Hepatic stellate cell (primary cell): Measurements from ENCODE around the gene SLC16A11.
"Not testable (repeated sequence)": the region's sequence is repeated elsewhere in the genome, so short reads cannot be mapped to it uniquely, and the experiment has no call there.

Experiments used
- DNase-seq: peaks from one replicate; pipeline ENCODE4 v3.0.0; 2011; ENCODE audit warnings: low spot score

The SLC16A11 gene

GRCh38 chr17:7058831-7059447, 15.0 kb upstream of the SLC16A11 start:
- DNase-seq = no peak

DNA sequence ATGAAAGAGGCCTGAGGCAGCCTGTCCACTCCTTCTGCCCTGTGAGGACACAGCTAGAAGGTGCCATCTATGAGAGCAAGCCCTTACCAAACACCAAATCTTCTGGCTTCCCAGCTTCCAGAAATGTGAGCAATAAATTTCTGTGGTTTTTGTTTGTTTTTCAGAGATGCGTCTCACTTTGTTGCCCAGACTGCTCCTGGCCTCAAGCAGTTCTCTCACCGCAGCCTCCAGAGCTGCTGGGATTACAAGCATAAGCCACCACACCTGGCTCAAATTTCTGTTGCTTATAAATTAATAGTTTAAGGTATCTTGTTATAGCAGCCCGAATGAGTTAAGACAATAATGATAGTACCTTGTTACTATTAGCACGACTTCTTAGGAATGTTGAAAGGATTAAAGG, 12.5 kb upstream of the SLC16A11 start:
- DNase-seq = no peak

DNA sequence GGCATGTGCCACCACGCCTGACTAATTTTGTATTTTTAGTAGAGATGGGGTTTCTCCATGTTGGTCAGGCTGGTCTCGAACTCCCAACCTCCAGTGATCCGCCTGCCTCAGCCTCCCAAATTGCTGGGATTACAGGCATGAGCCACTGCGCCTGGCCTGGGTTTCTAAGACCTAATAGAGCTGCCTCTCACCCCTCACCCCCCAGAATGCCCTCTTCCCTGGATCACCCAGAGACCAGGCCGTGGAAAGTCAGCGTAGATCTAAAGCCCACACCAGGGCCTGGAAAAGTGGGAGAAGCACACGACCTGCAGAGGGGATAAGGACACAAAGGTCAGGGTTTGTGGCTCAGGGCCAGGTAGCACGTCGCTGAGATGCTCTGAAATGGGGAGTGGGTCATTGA, 6.7 kb upstream of the SLC16A11 start:
- DNase-seq = not testable (repeated sequence)

GRCh38 chr17:7048968-7049367, 5.1 kb upstream of the SLC16A11 start:
- no peak for DNase-seq

GRCh38 chr17:7047566-7047965, 3.7 kb upstream of the SLC16A11 start:
- no peak for DNase-seq

DNA sequence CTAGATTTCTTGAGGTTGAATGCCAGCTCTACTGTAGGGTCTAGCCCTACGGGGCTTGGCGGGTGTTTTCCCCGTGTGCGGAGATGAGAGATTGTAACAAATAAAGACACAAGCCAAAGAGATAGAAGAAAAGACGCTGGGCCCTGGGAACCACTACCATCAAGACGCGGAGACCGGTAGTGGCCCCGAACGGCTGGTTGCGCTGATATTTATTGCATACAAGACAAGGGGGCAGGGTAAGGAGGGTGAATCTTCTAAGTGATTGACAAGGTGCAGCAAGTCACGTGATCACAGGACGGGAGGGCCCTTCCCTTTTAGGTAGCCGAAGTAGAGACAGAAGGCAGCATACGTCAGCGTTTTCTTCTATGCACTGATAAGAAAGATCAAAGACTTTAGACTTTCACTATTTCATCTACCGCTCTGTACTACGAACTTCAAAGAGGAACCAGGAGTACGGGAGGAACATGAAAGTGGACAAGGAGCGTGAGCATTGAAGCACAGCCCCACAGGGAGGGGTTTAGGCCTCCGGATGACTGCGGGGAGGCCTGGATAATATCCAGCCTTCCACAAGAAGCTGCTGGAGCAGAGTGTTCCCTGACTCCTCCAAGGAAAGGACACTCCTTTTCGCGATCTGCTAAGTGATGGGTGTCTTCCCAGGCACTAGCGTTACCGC, 3.0 kb upstream of the SLC16A11 start:
- not testable (repeated sequence) for DNase-seq

DNA sequence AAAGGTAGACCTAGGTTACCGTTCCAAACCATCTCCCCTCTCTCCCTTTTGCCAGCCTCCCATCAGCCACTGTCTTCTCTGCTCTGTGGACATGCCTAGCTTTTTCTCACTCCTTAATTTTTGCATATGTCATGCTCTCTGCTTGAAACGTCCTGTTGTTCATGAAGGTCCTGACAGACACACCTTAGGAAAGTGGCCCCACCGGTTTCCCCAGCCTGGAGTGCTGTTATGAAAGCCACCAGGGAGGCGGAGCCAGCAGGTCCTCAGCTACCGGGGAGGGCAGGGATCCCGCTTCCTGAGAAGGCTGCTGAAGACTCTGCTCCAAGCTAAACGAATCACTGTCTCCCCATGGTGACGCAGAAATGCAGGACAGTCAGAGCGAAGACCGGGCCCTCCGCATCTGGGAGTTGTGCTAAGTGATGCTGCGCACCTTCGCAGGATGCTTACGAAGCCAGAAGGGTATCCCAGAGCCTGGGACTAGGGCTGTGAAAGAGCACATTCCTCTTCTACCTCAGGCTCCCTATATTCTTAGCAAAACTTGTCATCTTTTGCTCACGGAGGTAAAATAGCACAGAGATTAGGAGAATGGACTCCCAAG, 2.3 kb upstream of the SLC16A11 start:
- DNase-seq = no peak

- peak; percentile 66 for DNase-seq
Observed at GRCh38 chr17:7045492-7046126, 1.7 kb upstream of the SLC16A11 start.

- DNase-seq = no peak
Observed at GRCh38 chr17:7043182-7043496, 753 bp downstream of the SLC16A11 start.

GRCh38 chr17:7042501-7043181, 1.3 kb downstream of the SLC16A11 start:
- DNase-seq = no peak

- no peak for DNase-seq
Observed at GRCh38 chr17:7041607-7042500, 2.0 kb downstream of the SLC16A11 start.

DNA sequence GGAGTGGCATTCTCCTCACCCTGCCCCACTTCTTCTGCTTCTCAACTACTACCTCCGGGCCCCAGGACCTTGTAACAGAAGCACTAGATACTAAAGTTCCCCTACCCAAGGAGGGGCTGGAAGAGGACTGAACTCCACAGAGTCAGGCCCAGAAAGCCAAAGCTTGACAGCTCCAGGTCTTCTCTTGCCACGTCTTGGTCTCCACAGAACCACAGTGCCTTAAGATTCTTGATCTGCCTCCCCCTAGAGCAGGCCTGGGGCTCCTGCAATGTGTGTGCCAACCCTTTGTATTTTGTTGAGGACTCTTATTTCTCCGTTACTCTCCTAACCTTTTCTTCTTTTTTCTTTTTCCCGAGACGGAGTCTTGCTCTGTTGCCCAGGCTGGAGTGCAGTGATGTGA, 4.1 kb downstream of the SLC16A11 start:
- no peak for DNase-seq

- no peak for DNase-seq
Observed at GRCh38 chr17:7038025-7038862, 5.6 kb downstream of the SLC16A11 start.

DNA sequence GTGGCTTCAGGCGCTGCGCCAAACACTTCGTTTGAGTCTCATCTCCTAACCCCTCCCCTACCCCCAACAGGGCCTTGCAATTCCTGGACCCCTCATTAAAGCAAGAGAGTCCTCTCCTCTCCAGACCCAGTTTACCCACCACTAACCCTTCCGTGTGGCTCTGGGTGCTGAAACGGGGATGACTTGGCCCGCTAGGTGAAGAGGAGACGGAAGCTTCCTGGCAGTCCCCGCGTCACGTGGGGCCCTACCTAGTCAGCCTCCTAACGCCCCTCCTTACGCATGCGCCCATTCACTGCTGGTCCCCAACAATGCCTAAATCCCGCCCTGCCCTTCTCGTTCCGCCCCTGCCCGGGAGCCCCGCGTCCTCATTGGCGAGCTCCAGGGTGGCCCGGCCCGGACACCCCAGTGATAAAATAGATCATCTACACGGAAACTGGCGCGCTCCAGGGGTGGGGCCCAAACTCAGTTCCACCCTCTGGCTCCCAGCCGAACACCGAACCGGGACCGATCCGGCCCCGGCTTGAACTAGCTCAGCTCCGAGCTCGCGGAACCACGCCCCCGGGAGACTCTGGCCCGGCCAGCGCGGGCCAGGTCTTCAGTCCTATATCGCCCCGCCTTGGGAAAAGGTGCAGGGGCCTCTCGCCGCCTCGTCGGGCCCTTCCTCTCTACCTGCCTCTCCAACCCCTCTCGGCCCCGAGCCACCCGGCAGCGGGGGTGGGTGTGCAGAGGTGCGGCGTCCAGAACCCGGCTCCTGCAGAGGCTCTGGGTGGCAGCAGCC, 8.1 kb downstream of the SLC16A11 start, which contains the start of gene SLC16A13:
TSS of gene SLC16A13 (plus strand) at position 425 of the 778 bp plus-strand sequence. CDS start 368 bp downstream, outside the sequence.
- DNase-seq = peak; percentile 100

DNA sequence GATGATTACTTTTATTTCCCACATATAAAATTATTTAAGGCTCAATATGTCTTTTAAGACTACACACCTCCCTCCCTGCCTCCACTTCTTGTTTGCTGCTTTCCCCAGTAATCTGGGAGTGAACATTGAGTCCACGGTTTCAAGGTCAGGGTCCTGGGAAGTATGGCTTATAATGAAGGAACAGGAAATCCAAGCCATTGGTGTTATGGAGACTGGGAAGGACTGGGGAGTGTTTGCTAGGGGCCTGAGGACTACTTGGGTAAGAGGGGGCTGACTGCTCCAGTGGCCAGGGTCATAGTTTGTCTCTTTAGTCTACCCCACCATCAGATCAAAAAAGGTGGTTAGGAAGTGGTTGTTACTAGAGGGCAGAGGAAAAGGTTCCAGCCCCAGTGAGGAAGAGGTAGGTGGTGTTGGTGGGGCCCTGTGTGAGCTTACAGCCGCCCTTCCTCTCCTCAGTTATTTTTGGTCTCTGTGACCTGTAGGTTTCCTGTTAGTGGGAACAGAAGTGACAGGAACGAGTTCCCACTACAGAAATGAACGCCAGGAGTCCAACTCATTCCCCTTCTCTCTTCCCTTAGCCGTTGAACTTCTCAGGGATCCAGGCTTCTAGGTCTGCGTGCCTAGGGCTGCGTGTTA, 8.8 kb downstream of the SLC16A11 start:
- no peak for DNase-seq

GRCh38 chr17:7029659-7030058, 14.2 kb downstream of the SLC16A11 start:
- DNase-seq = no peak

DNA sequence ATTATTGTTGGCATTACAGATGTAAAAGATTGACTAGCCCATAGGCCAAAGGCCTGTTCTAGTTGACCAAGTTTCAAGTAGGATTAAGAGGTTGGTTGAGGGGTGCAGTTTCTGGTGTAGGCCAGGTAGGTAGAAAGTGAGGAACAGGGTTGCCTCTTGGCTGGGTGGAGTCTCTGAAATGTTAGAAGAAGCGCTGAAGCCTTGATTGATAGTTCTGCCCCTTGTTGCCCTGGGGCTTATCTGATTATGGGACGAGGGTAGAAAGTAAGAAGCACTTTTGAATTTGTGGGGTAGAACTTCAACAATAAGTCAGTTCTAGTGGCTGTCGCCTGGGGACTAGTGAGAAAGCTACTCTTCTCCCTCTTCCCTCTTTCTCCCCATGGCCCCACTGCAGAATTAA, 14.8 kb downstream of the SLC16A11 start:
- DNase-seq = no peak

DNA sequence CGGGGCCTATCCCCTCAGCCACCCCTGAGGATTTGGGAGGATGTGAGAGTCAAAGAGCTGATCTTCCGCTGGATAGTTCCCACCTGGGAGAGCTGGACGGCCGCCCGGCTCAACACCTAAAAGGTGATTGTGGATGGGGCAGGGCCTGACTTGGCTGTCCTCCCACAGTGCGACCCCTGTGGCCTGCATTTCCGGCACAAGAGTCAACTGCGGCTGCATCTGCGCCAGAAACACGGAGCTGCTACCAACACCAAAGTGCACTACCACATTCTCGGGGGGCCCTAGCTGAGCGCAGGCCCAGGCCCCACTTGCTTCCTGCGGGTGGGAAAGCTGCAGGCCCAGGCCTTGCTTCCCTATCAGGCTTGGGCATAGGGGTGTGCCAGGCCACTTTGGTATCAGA, 16.6 kb downstream of the SLC16A11 start:
- DNase-seq = no peak

- no peak for DNase-seq
Observed at GRCh38 chr17:7026471-7027115, 17.3 kb downstream of the SLC16A11 start.
